ENCODE data around the gene DYSF.

DNA sequence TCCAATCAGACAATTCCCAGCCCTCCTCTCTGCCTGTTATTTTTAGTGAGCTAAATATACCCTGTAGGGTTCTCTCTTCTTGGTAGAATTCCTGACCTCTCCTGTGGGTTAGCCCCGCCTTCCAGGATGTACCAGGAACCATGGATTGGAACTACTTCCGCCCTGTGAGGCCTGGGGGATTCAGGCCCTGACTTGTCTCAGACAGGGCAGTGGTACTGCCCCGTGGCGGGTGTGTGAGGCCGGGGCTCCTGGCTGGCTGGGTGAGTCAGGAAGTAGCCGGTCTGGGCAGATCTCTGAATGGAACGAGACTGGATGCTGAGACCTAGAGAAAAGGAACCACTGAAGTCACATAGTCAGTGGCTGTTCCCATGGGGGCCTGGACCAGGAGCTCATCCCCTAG, 50.5 kb downstream of the DYSF start:
- TF ChIP-seq CTCF (IDR thresholded peaks at IDR 0.05) (no peak), POLR2A (IDR thresholded peaks at IDR 0.05) (no peak)

Data from Peyer's patch (tissue), 4 donors.